ENCODE data around the gene ARF3. TPM values are rescaled to one million over a fixed set of nuclear protein-coding genes. Genes with fewer than 3 reads are reported as not detected.

ARF3 gene
- polyA plus RNA-seq, 2 donors = 58.5 to 71.5 TPM

GRCh38 chr12:48994224-48995085, 37.2 kb upstream of the ARF3 start:
- 23 to 24% methylated on average over 28 to 32 of the region's 32 CpGs for WGBS, 2 donors
- H3K27me3 ChIP-seq (ENCODE audit: control insufficient read depth in 1 of 2, insufficient read depth in 2 of 2, low read length in 2 of 2) = peaks cover 0 to 3% of the 10 kb centered on the region in 2 donors

GRCh38 chr12:48993787-48994186, 36.5 kb upstream of the ARF3 start:
- no peaks in the 10 kb centered on the region for H3K36me3 ChIP-seq (ENCODE audit: control insufficient read depth in 2 of 2, insufficient read depth in 2 of 2, low read length in 1 of 2)
- H3K27ac ChIP-seq (ENCODE audit: low read depth in 2 of 2, low read length in 1 of 2) = no peak overlapping the region
- peaks cover 0 to 3% of the 10 kb centered on the region in 2 donors for H3K27me3 ChIP-seq (ENCODE audit: control insufficient read depth in 1 of 2, insufficient read depth in 2 of 2, low read length in 2 of 2)
- WGBS, 2 donors = 75 to 82% methylated on average over 3 of the region's 3 CpGs
- H3K4me3 ChIP-seq (ENCODE audit: low read depth in 1 of 2, low read length in 2 of 2) = no peak overlapping the region
- H3K9me3 ChIP-seq (ENCODE audit: control insufficient read depth in 2 of 2, insufficient read depth in 1 of 2, low read depth in 1 of 2, low read length in 1 of 2) = no peaks in the 10 kb centered on the region
- H3K4me1 ChIP-seq (ENCODE audit: control insufficient read depth in 2 of 2, insufficient read depth in 2 of 2, low read length in 1 of 2) = peaks cover 6 to 11% of the 10 kb centered on the region in 2 donors

More at GRCh38 chr12:48994224-48995085, 37.2 kb upstream of the ARF3 start:
- Histone ChIP-seq H3K27ac (ENCODE audit: low read depth in 2 of 2, low read length in 1 of 2) (no peak overlapping the region), H3K4me3 (ENCODE audit: low read depth in 1 of 2, low read length in 2 of 2) (no peak overlapping the region), H3K36me3 (ENCODE audit: control insufficient read depth in 2 of 2, insufficient read depth in 2 of 2, low read length in 1 of 2) (no peaks in the 10 kb centered on the region), H3K9me3 (ENCODE audit: control insufficient read depth in 2 of 2, insufficient read depth in 1 of 2, low read depth in 1 of 2, low read length in 1 of 2) (no peaks in the 10 kb centered on the region), H3K4me1 (ENCODE audit: control insufficient read depth in 2 of 2, insufficient read depth in 2 of 2, low read length in 1 of 2) (peaks cover 6 to 15% of the 10 kb centered on the region in 2 donors)

DNA sequence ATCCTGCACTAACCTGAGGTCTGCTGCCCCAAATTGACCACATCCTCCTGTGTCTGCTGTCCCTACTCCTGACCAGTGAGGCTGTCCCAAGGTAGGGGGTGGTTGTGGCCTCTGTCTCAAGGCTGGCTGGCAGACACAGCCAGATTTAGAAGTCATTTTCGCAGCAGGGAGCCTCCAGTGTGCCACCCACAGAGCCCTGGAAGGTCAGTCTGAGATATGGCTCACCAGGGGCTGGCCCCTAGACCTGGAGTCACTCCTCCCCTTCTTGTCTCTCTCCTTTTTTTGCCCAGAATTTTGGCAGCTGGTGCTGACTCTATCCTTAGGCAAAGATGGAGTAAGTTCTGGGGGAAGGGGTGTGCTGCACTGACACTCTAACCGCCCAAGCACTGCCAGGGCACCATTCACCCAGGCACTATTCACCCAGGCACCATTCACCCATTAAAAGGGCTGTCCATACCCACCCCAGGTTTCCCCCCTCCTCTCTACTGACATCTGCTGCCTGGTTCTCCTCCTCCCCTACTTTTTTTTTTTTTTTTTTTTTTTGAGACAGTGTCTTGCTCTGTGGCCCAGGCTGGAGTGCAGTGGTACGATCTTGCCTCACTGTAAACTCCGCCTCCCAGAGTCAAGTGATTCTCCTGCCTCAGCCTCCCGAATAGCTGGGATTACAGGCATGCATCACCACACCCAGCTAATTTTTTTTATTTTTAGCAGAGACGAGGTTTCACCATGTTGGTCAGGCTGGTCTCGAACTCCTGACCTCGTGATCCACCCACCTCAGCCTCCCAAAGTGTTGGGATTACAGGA, 34.2 kb upstream of the ARF3 start:
- H3K4me3 ChIP-seq (ENCODE audit: low read depth in 1 of 2, low read length in 2 of 2) = no peak overlapping the region
- no peaks in the 10 kb centered on the region for H3K36me3 ChIP-seq (ENCODE audit: control insufficient read depth in 2 of 2, insufficient read depth in 2 of 2, low read length in 1 of 2)
- peaks cover 0 to 3% of the 10 kb centered on the region in 2 donors for H3K27me3 ChIP-seq (ENCODE audit: control insufficient read depth in 1 of 2, insufficient read depth in 2 of 2, low read length in 2 of 2)
- no peaks in the 10 kb centered on the region for H3K9me3 ChIP-seq (ENCODE audit: control insufficient read depth in 2 of 2, insufficient read depth in 1 of 2, low read depth in 1 of 2, low read length in 1 of 2)
- H3K4me1 ChIP-seq (ENCODE audit: control insufficient read depth in 2 of 2, insufficient read depth in 2 of 2, low read length in 1 of 2) = no peaks in the 10 kb centered on the region
- no peak overlapping the region for H3K27ac ChIP-seq (ENCODE audit: low read depth in 2 of 2, low read length in 1 of 2)
- 62 to 69% methylated on average over 8 of the region's 8 CpGs for WGBS, 2 donors

GRCh38 chr12:48990552-48990951, 33.3 kb upstream of the ARF3 start:
- Histone ChIP-seq H3K27ac (ENCODE audit: low read depth in 2 of 2, low read length in 1 of 2) (no peak overlapping the region), H3K36me3 (ENCODE audit: control insufficient read depth in 2 of 2, insufficient read depth in 2 of 2, low read length in 1 of 2) (no peaks in the 10 kb centered on the region), H3K9me3 (ENCODE audit: control insufficient read depth in 2 of 2, insufficient read depth in 1 of 2, low read depth in 1 of 2, low read length in 1 of 2) (no peaks in the 10 kb centered on the region), H3K27me3 (ENCODE audit: control insufficient read depth in 1 of 2, insufficient read depth in 2 of 2, low read length in 2 of 2) (peaks cover 0 to 3% of the 10 kb centered on the region in 2 donors), H3K4me3 (ENCODE audit: low read depth in 1 of 2, low read length in 2 of 2) (no peak overlapping the region), H3K4me1 (ENCODE audit: control insufficient read depth in 2 of 2, insufficient read depth in 2 of 2, low read length in 1 of 2) (no peaks in the 10 kb centered on the region)

DNA sequence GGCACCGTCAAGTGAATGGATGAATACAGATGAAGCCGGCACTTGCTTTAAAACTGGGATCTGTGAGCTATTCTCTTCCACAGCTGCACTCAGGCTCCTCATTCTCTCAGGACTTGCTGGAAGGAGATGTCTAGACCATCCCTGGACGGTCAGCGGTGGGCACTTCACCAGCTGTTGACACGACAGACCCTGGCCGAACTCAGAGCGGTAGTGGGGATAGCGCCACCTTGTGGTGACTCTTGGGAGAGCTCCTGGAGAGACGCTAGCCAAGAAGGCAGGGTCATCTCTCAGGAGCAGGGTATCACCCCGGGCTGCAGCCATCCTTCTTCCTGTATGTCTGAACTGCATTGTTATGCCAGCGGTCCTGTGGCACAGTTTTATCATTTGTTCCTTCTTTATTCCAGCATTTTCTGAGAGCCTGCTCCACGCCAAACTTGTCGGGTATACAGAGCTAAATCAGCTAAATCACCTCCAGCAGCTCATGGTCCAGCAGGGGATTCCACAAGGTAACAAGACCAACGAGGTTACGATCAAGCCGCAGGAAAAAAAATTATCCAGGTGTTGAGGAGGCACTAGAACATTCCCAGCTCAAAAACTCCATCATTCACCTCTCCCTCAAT, 30.9 kb upstream of the ARF3 start:
- 26% methylated on average over 16 of the region's 16 CpGs for WGBS, 2 donors
- H3K27ac ChIP-seq (ENCODE audit: low read depth in 2 of 2, low read length in 1 of 2) = no peak overlapping the region

GRCh38 chr12:48986720-48987291, 29.5 kb upstream of the ARF3 start:
- Histone ChIP-seq H3K4me3 (ENCODE audit: low read depth in 1 of 2, low read length in 2 of 2) (no peak overlapping the region), H3K9me3 (ENCODE audit: control insufficient read depth in 2 of 2, insufficient read depth in 1 of 2, low read depth in 1 of 2, low read length in 1 of 2) (no peaks in the 10 kb centered on the region), H3K36me3 (ENCODE audit: control insufficient read depth in 2 of 2, insufficient read depth in 2 of 2, low read length in 1 of 2) (no peaks in the 10 kb centered on the region), H3K27ac (ENCODE audit: low read depth in 2 of 2, low read length in 1 of 2) (no peak overlapping the region), H3K27me3 (ENCODE audit: control insufficient read depth in 1 of 2, insufficient read depth in 2 of 2, low read length in 2 of 2) (peaks cover 0 to 2% of the 10 kb centered on the region in 2 donors), H3K4me1 (ENCODE audit: control insufficient read depth in 2 of 2, insufficient read depth in 2 of 2, low read length in 1 of 2) (no peaks in the 10 kb centered on the region)
- 62 to 66% methylated on average over 23 of the region's 23 CpGs for WGBS, 2 donors

More for the DNA sequence above, 30.9 kb upstream of the ARF3 start:
- no peaks in the 10 kb centered on the region for H3K4me1 ChIP-seq (ENCODE audit: control insufficient read depth in 2 of 2, insufficient read depth in 2 of 2, low read length in 1 of 2)
- H3K9me3 ChIP-seq (ENCODE audit: control insufficient read depth in 2 of 2, insufficient read depth in 1 of 2, low read depth in 1 of 2, low read length in 1 of 2) = no peaks in the 10 kb centered on the region
- peaks cover 0 to 2% of the 10 kb centered on the region in 2 donors for H3K27me3 ChIP-seq (ENCODE audit: control insufficient read depth in 1 of 2, insufficient read depth in 2 of 2, low read length in 2 of 2)
- no peaks in the 10 kb centered on the region for H3K36me3 ChIP-seq (ENCODE audit: control insufficient read depth in 2 of 2, insufficient read depth in 2 of 2, low read length in 1 of 2)
- H3K4me3 ChIP-seq (ENCODE audit: low read depth in 1 of 2, low read length in 2 of 2) = no peak overlapping the region

DNA sequence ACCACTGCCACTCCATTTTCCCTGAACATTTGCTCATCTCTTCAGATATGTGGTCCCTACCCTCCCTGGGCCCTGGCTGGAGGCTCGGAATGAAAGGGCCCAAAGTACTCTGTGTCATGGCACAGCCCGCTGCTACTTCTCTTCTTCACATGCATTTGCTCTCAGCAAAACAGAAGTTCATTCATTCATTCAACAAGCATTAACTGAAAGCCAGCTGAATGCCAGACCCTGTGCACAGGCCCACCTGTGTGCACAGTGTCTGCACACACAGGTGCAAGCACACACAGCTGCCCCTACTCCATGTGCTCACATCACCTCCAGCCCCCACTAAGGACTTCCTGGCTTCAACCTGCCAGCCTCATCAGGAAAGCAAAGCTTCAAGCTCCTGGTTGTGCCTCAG, 28.6 kb upstream of the ARF3 start:
- WGBS, 2 donors = 77 to 82% methylated on average over 2 of the region's 2 CpGs

GRCh38 chr12:48985475-48985897, 28.2 kb upstream of the ARF3 start:
- Histone ChIP-seq H3K27me3 (ENCODE audit: control insufficient read depth in 1 of 2, insufficient read depth in 2 of 2, low read length in 2 of 2) (peaks cover 0 to 11% of the 10 kb centered on the region in 2 donors), H3K27ac (ENCODE audit: low read depth in 2 of 2, low read length in 1 of 2) (no peak overlapping the region), H3K36me3 (ENCODE audit: control insufficient read depth in 2 of 2, insufficient read depth in 2 of 2, low read length in 1 of 2) (no peaks in the 10 kb centered on the region), H3K9me3 (ENCODE audit: control insufficient read depth in 2 of 2, insufficient read depth in 1 of 2, low read depth in 1 of 2, low read length in 1 of 2) (no peaks in the 10 kb centered on the region), H3K4me1 (ENCODE audit: control insufficient read depth in 2 of 2, insufficient read depth in 2 of 2, low read length in 1 of 2) (peaks cover 9 to 10% of the 10 kb centered on the region in 2 donors), H3K4me3 (ENCODE audit: low read depth in 1 of 2, low read length in 2 of 2) (no peak overlapping the region)
- WGBS, 2 donors = 32 to 37% methylated on average over 10 of the region's 10 CpGs

More for the DNA sequence above, 28.6 kb upstream of the ARF3 start:
- H3K4me1 ChIP-seq (ENCODE audit: control insufficient read depth in 2 of 2, insufficient read depth in 2 of 2, low read length in 1 of 2) = peaks cover 6% of the 10 kb centered on the region in 2 donors
- peaks cover 0 to 7% of the 10 kb centered on the region in 2 donors for H3K27me3 ChIP-seq (ENCODE audit: control insufficient read depth in 1 of 2, insufficient read depth in 2 of 2, low read length in 2 of 2)
- H3K9me3 ChIP-seq (ENCODE audit: control insufficient read depth in 2 of 2, insufficient read depth in 1 of 2, low read depth in 1 of 2, low read length in 1 of 2) = no peaks in the 10 kb centered on the region
- H3K36me3 ChIP-seq (ENCODE audit: control insufficient read depth in 2 of 2, insufficient read depth in 2 of 2, low read length in 1 of 2) = no peaks in the 10 kb centered on the region
- no peak overlapping the region for H3K4me3 ChIP-seq (ENCODE audit: low read depth in 1 of 2, low read length in 2 of 2)
- H3K27ac ChIP-seq (ENCODE audit: low read depth in 2 of 2, low read length in 1 of 2) = no peak overlapping the region

Measured in esophagus (tissue), 2 donors.